SJSA1 (cell line): ENCODE results near the gene EPC1. TPM values are rescaled to one million over a fixed set of nuclear protein-coding genes. Genes with fewer than 3 reads are reported as not detected.
"Not testable (repeated sequence)": the region's sequence is repeated elsewhere in the genome, so short reads cannot be mapped to it uniquely, and the experiment has no call there.

Experiments
- DNase-seq, 2 experiments: peaks; one replicate each; pipeline ENCODE4 v3.0.0-alpha.2; 2015 to 2020; ENCODE audit warnings: low spot score in 2 of 2, low read depth in 1 of 2
- H3K27ac ChIP-seq: fragments of 250-450 bp; sonication (Bioruptor Pico); 2 replicates; pipeline ENCODE4 v1.5.1; 2020; ENCODE audit warnings: mild to moderate bottlenecking, moderate library complexity
- H3K27me3 ChIP-seq: fragments of 250-450 bp; sonication (Bioruptor Pico); replicated peaks from 2 replicates; pipeline ENCODE4 v1.5.1; 2020; ENCODE audit warnings: mild to moderate bottlenecking, moderate library complexity
- H3K36me3 ChIP-seq: fragments of 250-450 bp; sonication (Bioruptor Pico); 2 replicates; pipeline ENCODE4 v1.5.1; 2020; ENCODE audit warnings: mild to moderate bottlenecking
- H3K4me1 ChIP-seq: fragments of 250-450 bp; sonication (Bioruptor Pico); replicated peaks from 2 replicates; pipeline ENCODE4 v1.6.1; 2021; ENCODE audit warnings: mild to moderate bottlenecking
- H3K4me3 ChIP-seq: fragments of 250-450 bp; sonication (Bioruptor Pico); 2 replicates; pipeline ENCODE4 v1.5.1; 2020; ENCODE audit warnings: mild to moderate bottlenecking
- H3K9me3 ChIP-seq: fragments of 250-450 bp; sonication (Bioruptor Pico); replicated peaks from 2 replicates; pipeline ENCODE4 v1.5.1; 2020; ENCODE audit warnings: mild to moderate bottlenecking
- total RNA-seq: library from RNA; depleted of rRNA; stranded (reverse); fragments of >200 nt; shearing (Covaris generic); gene quantifications from 2 replicates; pipeline ENCODE4 v1.2.3, GENCODE V29; 2014

The EPC1 gene
- total RNA-seq, 1 experiment from 2014 or later = 22.0 TPM

- no peaks in the 10 kb centered on the region for H3K4me1 ChIP-seq
- H3K4me3 ChIP-seq = peak overlapping the region; percentile 46
- DNase-seq = peak in 1 of 2 experiments; percentile 68
- no peaks in the 10 kb centered on the region for H3K27me3 ChIP-seq
- H3K36me3 ChIP-seq = no peaks in the 10 kb centered on the region
- peak overlapping the region; percentile 35 for H3K27ac ChIP-seq
- H3K9me3 ChIP-seq = no peaks in the 10 kb centered on the region
Measured at GRCh38 chr10:32377458-32378259, 30.7 kb upstream of the EPC1 start.

- peak overlapping the region; percentile 35; the same call in 1 of the 2 replicates for H3K27ac ChIP-seq
- no peaks in the 10 kb centered on the region for H3K27me3 ChIP-seq
- H3K4me3 ChIP-seq = peak overlapping the region; percentile 46
- no peaks in the 10 kb centered on the region for H3K9me3 ChIP-seq
- no peak for DNase-seq
- no peaks in the 10 kb centered on the region for H3K36me3 ChIP-seq
- no peaks in the 10 kb centered on the region for H3K4me1 ChIP-seq
Measured at GRCh38 chr10:32376771-32377170, 29.8 kb upstream of the EPC1 start.

GRCh38 chr10:32376097-32376496, 29.1 kb upstream of the EPC1 start:
- Histone ChIP-seq H3K4me1 (no peaks in the 10 kb centered on the region), H3K36me3 (no peaks in the 10 kb centered on the region; the same call in 1 of the 2 replicates), H3K4me3 (no peak overlapping the region), H3K27ac (no peak overlapping the region), H3K27me3 (no peaks in the 10 kb centered on the region), H3K9me3 (no peaks in the 10 kb centered on the region)
- DNase-seq = no peak

DNA sequence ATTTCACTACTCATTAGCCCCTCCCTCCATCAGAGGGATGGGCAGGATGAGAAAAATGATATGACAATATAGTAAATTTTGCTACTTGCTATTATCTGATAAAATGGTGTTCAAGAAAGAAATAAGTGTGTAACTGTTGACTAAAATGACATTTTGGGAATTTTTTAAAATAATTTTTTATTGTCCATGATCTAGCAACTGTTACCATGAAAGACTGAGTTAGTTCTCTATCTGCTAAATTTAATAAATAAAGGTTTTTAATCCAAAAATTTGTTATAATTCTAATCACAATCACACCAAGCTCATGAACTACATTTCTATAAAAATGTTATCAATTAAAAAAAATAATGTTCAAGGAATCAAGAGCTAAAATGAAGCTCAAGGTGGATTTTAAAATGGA, 28.7 kb upstream of the EPC1 start:
- H3K4me3 ChIP-seq = no peak overlapping the region
- DNase-seq = no peak
- H3K27ac ChIP-seq = no peak overlapping the region
- H3K4me1 ChIP-seq = no peaks in the 10 kb centered on the region
- no peaks in the 10 kb centered on the region for H3K27me3 ChIP-seq
- H3K36me3 ChIP-seq = peaks cover 2% of the 10 kb centered on the region; the same call in 1 of the 2 replicates
- H3K9me3 ChIP-seq = no peaks in the 10 kb centered on the region

DNA sequence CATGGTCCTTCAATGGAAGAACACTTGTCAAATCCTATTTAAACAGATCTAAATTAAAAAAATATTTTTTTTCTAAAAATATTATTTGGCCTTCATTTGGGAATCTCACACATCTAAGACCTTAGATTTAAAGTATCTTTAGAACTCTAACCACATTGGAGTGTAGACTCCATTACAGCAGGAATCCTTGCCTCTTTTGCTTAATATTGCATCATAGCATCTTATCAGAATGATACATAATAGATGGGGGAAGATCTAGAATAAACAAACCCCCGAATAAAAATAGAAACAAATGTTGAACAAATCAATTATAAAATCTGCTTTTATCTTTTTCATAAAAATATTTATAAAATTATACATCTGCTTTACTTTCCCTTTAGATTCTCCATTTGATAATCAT, 27.6 kb upstream of the EPC1 start:
- Histone ChIP-seq H3K27ac (no peak overlapping the region), H3K27me3 (no peaks in the 10 kb centered on the region), H3K9me3 (no peaks in the 10 kb centered on the region), H3K36me3 (peaks cover 2% of the 10 kb centered on the region; the same call in 1 of the 2 replicates), H3K4me1 (no peaks in the 10 kb centered on the region), H3K4me3 (no peak overlapping the region)
- DNase-seq = no peak

- Histone ChIP-seq H3K4me3 (no peak overlapping the region), H3K27me3 (no peaks in the 10 kb centered on the region), H3K9me3 (no peaks in the 10 kb centered on the region), H3K36me3 (peaks cover 2% of the 10 kb centered on the region; the same call in 1 of the 2 replicates), H3K27ac (no peak overlapping the region), H3K4me1 (no peaks in the 10 kb centered on the region)
- no peak for DNase-seq
Measured at GRCh38 chr10:32373496-32373895, 26.5 kb upstream of the EPC1 start.

GRCh38 chr10:32373031-32373430, 26.1 kb upstream of the EPC1 start:
- Histone ChIP-seq H3K36me3 (peaks cover 2% of the 10 kb centered on the region; the same call in 1 of the 2 replicates), H3K27ac (no peak overlapping the region), H3K4me3 (no peak overlapping the region), H3K4me1 (no peaks in the 10 kb centered on the region; the same call in 1 of the 2 replicates), H3K27me3 (no peaks in the 10 kb centered on the region), H3K9me3 (no peaks in the 10 kb centered on the region)
- DNase-seq = no peak

- Histone ChIP-seq H3K36me3 (peaks cover 2% of the 10 kb centered on the region; the same call in 1 of the 2 replicates), H3K4me3 (no peak overlapping the region), H3K9me3 (no peaks in the 10 kb centered on the region), H3K4me1 (no peaks in the 10 kb centered on the region; the same call in 1 of the 2 replicates), H3K27me3 (no peaks in the 10 kb centered on the region), H3K27ac (no peak overlapping the region)
- no peak for DNase-seq
Measured at GRCh38 chr10:32372000-32372875, 25.3 kb upstream of the EPC1 start.

GRCh38 chr10:32371101-32371500, 24.1 kb upstream of the EPC1 start:
- DNase-seq = no peak
- Histone ChIP-seq H3K4me3 (no peak overlapping the region), H3K9me3 (no peaks in the 10 kb centered on the region), H3K27me3 (no peaks in the 10 kb centered on the region), H3K36me3 (peaks cover 2% of the 10 kb centered on the region; the same call in 1 of the 2 replicates), H3K4me1 (no peaks in the 10 kb centered on the region; the same call in 1 of the 2 replicates), H3K27ac (no peak overlapping the region)

DNA sequence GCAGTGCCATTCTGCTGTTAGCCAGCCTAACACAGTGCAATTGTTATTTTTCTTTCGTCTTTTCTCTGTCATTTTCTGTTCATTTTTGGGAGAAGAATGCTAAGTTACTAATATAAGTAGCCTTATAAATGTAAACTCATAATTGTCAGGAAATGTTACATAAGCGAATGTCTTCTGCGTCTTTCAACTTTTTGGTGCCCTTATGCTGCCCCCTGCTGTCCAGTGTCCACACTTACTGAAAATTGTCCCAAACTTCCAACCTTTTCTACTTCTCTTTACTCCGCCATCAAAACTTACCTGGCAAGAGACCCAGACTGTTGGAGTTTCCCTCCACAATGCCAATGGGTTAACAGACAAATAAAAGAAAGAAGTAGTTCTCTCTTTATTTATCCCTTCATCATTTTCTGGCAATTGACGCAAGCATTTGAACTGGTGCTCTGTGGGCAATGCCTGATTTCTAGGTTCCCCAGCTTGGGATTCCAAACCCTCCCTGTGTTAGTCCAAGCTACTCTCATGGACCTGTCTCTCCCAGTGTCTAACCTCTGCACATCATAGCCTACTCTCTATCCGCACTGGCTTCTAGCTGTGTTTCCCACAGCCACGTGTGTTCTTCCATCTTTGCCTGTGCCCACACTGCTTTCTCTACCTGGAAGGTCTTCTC, 21.0 kb upstream of the EPC1 start:
- Histone ChIP-seq H3K4me3 (no peak overlapping the region), H3K27ac (no peak overlapping the region), H3K36me3 (peaks cover 2% of the 10 kb centered on the region; the same call in 1 of the 2 replicates), H3K4me1 (no peaks in the 10 kb centered on the region; the same call in 1 of the 2 replicates), H3K27me3 (no peaks in the 10 kb centered on the region), H3K9me3 (no peaks in the 10 kb centered on the region)
- DNase-seq = peak; percentile 49 to 51

- H3K27ac ChIP-seq = no peak overlapping the region
- H3K27me3 ChIP-seq = no peaks in the 10 kb centered on the region
- no peak overlapping the region for H3K4me3 ChIP-seq
- H3K36me3 ChIP-seq = peaks cover 2% of the 10 kb centered on the region; the same call in 1 of the 2 replicates
- no peaks in the 10 kb centered on the region; the same call in 1 of the 2 replicates for H3K4me1 ChIP-seq
- no peak for DNase-seq
- H3K9me3 ChIP-seq = no peaks in the 10 kb centered on the region
Measured at GRCh38 chr10:32366588-32366987, 19.6 kb upstream of the EPC1 start.

DNA sequence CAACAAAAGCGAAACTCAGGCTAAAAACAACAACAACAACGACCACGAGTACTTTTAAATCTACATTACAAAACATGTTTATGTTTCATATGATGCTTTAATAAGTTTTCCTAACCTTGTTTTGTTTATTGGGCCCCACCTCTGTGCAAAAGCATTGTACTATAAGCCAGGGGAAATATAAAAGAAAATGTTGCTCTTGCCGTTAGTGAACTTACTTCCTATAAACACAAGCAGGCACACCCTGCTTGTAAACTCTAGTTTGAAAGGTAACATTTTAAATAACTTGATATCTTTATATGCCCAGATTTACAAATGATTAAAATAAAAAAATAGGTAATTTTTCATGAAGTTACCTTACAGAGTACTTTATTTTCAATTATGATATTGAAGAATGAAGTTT, 19.2 kb upstream of the EPC1 start:
- H3K27me3 ChIP-seq = no peaks in the 10 kb centered on the region
- no peak overlapping the region for H3K27ac ChIP-seq
- DNase-seq = no peak
- H3K4me1 ChIP-seq = no peaks in the 10 kb centered on the region; the same call in 1 of the 2 replicates
- no peak overlapping the region for H3K4me3 ChIP-seq
- H3K9me3 ChIP-seq = no peaks in the 10 kb centered on the region
- peaks cover 2% of the 10 kb centered on the region; the same call in 1 of the 2 replicates for H3K36me3 ChIP-seq

DNA sequence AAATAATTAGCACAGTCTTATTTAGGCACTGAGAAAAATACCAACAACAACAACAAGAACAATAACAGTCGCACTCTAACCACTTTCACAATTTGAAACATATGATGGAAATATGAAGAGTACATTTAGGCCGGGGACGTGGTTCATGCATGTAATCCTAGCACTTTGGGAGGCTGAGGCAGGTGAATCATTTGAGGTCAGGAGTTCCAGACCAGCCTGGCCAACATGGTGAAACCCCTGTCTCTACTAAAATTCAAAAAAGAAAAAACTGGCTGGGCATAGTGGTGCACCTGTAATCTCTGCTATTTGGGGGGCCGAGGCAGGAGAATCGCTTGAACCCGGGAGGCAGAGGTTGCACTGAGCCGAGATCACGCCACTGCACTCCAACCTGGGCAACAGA, 18.4 kb upstream of the EPC1 start:
- not testable (repeated sequence) for H3K4me3 ChIP-seq, H3K27ac ChIP-seq, H3K4me1 ChIP-seq, H3K9me3 ChIP-seq, H3K36me3 ChIP-seq, H3K27me3 ChIP-seq, DNase-seq
